NCI-H748 (cell line): ENCODE measurements around the gene LAMA3.
A peak's percentile ranks its signal among the peaks of the same experiment; 100 is the strongest.

Experiments
- DNase-seq: peaks from one replicate; lab custom pipeline; 2025; ENCODE audit not compliant: unreplicated experiment; lab: John Stamatoyannopoulos, UW

The LAMA3 gene

DNA sequence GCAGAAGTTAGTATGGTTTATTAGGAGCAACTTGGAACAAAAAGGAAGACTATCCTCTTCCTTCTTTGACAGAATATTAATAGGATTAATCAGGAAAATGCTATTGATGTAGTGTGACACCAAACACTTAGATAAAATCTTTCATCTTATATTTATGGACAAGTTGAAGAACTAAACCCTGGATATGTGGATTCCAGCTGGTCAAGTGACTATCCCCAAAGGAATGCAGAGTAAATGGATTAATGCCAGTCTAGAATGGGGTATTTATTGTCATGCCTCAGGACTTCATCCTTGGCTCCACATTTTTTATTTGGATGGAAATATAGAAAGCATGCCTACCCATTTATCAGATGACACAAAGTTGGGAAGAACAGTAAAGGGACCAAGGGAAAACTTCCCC is 201.3 kb downstream of the LAMA3 start:
- DNase-seq, result no peak

DNA sequence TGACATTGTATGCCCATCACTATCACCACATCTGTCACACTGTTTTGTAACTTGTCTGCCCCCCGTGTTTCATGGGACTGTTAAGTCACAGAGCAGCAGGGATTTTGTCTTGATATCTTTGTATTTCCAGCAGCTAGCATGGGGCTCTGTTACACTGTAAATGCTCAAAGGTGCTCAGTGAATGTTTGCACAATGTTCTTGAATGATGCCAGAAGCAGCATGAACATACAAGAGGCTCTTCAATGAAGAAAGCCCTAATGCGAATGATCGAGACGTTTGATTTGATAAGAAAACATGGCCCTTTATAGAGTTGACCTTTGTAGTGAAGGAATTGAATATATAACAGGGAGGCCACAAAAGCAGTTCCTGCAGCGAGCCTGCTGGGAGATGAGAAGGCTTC is 204.4 kb downstream of the LAMA3 start:
- DNase-seq, result no peak

DNA sequence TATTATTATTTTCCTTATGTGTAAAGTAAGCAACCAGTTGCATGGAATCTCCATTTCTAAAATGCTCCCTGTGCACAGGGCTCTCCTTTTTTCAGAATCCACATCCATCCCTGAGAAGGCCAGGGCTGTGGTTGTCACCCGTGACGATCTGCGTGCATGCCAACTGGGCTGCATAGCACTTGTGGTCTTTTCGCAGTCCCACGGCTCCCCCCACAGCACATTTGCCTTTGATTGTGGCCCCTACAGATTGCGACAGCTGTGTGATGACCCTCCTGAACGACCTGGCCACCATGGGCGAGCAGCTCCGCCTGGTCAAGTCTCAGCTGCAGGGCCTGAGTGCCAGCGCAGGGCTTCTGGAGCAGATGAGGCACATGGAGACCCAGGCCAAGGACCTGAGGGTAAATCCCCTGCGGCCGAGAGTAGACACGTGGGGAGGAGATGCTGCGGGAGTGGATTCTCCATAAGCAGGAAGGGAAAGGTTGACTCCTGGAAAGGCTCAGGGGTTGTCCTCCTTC is 205.5 kb downstream of the LAMA3 start:
- DNase-seq, result no peak

DNA sequence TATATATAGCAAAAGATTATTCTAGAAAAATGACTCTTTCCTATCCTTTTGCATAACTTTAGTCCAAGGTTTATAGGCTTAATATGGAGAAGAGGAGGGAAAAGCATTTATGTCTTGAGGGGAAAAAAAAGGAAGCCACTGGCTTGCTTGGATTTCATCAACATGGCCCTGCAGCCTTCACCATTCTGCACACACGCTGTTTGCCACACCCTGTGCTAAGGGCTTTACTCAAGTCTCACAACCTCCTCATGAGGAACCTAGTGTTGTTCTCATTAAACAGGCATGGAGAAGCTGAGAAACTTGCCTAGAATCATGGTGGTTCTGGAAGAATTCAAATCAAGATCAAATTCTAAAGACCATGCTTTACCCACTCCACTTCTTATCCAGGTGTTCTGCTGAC is 208.0 kb downstream of the LAMA3 start:
- DNase-seq, result no peak

DNA sequence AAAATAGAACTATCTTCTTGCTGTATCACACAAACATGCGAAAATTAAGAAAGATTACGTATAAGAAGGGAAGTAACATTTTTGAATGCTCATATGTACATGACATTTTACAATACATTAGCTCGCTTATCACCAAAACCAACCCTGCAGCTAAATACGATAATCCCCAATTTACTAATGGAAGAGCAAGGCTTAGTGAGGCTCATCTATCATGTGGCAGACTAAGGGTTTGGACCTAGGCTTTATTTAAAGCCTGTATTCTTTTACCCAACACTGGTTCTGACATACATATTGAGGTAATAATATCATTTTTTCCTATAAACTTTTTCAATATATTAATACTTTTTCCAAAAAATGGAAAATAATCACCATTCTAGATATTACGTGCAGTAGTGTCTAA is 208.5 kb downstream of the LAMA3 start:
- DNase-seq, result no peak

DNA sequence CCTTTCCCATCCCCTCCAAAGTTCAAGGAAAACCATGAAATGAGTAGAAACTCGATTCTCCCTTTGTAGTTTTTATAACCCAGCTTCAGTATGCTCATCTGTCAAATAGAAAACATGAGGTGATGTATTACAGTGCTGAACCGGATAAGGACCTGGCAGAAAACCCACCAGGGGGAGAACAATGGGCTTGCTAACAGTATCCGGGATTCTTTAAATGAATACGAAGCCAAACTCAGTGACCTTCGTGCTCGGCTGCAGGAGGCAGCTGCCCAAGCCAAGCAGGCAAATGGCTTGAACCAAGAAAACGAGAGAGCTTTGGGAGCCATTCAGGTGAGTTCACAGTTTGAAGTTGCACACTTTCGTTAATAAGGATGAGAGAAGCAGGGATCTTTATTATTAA is 211.7 kb downstream of the LAMA3 start:
- DNase-seq, result no peak

DNA sequence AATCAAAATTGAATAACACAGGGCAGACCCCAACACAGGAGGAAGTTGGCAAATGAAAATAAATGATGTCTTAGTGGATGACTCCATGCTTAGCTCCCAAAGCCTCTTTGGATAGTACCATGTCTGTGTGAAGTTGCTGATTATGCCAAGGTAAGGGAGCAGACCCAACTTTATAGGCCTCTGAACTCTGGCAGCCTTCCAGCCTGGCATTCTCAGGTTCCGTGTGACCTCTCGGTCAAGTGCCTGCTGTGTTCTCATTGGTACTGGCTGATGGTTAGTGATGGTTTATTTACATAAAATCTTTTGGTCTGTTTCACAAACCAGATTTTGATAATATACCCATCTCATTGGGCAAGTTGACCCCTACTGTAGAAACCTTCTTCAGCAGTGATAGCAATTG is 213.1 kb downstream of the LAMA3 start:
- DNase-seq, result peak; percentile 44

DNA sequence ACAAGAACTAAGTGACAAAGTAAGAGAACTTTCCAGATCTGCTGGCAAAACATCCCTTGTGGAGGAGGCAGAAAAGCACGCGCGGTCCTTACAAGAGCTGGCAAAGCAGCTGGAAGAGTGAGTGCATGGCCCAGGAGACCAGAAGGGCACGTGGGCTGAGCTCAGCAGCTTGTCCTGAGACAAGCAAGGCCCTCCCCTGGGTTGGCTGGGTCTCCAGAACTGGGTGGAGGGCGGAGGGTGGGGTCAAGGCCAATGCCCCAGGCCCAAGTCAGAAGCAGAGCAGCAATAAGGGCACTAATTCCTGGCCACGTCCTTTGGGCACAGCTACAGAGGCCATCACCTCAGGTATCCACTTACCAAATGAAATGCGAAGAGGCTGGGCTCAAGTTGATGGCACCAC is 214.7 kb downstream of the LAMA3 start:
- no peak for DNase-seq

DNA sequence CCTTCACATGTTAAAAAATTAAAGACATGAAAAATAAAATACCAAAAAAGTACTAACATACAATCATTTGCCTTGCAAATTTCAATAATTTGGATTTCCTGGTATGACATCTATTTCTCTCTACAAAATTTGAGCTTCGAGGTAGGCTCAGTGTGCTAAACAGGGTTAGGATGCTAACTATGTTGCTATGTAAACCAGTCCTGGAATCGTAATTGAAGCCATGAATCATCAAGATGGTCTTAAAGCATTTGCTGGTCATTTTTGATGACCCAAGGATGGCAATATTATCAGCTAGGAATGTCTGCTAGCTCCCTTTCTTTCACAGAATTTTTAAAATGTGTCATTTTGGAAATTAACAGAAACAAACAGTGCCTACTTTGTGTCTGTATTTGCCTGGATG is 217.4 kb downstream of the LAMA3 start:
- no peak for DNase-seq

DNA sequence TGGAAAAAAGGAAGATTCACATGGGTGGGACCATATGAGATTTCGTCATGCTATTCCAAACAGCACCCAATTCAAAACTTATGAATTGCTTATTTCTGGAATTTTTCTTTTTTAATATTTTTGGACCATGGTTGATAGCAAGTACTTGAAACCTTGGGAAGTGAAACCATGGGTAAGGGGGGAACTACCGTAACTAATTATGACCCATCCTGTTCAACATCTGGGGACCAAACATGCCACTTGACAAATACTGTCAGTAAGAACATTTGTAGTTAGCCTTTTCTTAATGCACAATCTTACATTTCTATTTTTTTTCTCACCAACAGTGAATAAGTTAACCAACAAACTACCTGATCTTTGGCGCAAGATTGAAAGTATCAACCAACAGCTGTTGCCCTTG is 219.6 kb downstream of the LAMA3 start:
- no peak for DNase-seq

DNA sequence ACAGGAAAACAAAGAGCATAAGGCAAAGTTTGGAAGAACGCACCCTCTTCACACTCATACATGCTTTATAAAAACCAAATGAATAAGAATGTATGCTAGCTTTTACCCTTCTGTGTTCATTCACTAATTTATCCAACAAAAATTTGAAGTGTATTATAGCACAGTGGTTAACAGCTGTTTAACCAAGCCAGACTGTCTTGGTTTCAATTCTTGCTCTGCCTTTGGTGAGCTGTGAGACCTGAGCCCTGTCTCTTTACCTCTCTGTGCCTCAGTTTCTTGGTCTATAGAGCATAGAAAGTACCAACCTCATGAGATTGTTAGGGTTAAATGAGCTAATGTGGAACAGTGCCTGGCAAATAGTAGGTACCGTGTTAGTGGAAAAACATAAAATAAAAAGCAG is 220.8 kb downstream of the LAMA3 start:
- DNase-seq, result no peak

DNA sequence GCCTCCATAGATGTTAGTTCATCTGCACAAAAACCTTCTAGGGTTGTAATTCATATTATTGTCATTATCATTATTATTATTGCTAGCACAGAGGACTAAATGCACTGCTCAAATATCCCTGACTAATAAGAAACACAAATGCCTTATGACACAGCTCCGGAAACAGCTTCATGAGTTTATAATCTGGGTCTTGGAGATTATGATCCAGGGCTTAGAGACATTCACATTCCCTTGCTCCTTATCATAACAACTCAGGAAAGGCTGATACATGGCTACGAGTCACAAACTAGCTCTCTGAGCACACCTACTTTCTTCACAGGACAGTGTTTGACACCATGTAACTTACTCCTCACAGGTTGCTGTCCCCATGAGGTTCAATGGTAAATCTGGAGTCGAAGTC is 223.1 kb downstream of the LAMA3 start:
- no peak for DNase-seq

DNA sequence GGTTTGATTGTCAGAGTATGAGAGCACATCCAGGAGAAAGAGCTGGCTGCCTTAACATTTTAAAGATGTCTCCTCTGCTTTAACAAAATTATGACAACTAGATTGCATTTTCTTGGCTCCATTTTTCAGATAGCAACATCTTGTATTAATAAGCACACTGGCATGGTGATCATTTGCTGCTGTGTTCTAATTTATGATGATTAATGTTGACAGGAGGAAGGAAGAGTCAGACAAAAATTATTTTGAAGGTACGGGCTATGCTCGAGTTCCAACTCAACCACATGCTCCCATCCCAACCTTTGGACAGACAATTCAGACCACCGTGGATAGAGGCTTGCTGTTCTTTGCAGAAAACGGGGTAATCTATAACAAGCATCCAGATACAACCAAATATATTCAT is 227.1 kb downstream of the LAMA3 start:
- no peak for DNase-seq

DNA sequence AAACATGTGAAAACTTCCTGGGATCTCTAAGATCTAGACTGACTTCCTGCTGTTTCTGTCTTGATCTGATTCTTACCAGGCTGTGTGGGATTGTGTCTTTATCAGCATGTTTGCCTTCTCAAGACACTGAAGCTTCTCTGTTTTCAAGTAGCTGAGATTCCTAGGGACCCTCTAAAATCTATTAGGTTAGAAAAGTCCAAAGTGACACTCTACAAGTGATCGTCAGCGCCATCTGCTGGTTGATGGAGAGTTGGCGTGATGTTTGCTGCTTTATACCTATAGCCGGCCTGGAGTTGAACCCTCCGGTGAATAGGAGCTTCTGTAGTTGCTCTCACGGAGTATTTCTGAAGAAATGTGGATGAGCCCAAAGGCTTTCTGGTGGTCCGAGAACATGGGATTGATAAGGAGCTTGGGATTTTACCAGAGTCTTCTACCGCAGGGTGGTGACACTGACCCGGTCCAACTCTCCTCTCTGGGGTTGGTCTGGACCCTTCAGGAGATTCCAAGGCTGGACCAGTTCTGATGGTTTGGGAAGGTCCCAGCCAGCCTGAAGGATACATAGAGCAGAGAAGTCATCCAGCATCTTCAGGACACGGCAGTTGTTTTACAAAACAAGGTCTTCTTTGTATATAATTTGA is 229.3 kb downstream of the LAMA3 start:
- DNase-seq, result peak; percentile 85

DNA sequence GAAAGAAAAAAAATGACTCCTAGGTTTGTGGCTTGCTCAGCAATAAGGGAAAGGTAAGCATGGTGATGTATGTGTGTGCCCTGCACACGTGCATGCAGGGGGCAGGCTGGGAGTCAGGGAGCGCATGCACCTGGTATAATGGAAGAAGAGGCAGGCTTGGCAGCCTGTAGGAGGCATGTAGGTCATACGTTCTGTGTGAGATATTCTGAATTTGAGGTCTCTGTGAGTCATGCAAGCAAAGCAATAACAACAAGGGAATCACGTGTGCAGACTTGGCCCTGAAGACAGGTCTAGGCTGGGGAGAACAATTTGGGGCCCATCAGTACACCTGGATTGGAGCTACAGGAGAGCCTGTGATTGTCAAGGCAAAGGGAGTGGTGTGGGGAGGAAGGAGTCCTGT is 230.8 kb downstream of the LAMA3 start:
- no peak for DNase-seq

DNA sequence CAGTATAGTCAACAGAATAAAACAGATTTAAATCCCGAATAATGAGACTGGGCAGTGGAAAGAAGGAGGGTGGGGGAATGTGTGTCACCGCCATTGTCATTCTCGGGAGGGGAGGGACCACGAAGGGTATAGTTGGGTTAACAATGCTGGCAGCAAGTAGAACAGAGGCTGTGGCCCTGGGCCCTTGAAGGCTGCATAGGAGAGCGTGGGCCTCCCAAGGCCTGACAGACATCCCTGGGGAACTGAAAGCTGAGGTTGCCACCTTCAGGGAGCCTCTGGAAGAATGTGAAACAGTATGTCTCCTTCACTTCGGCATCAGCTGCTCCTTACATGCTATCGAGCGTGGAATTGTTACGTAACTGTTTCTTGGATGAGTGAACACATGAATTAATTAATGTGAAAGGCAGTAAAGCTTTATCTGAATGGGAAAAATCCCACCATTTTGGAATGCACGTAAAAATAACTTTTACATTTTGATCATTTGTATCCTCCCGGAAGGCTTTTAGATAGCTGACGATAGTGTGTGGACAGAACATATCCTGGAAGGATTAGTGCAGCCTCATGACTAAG is 232.5 kb downstream of the LAMA3 start:
- DNase-seq, result no peak

DNA sequence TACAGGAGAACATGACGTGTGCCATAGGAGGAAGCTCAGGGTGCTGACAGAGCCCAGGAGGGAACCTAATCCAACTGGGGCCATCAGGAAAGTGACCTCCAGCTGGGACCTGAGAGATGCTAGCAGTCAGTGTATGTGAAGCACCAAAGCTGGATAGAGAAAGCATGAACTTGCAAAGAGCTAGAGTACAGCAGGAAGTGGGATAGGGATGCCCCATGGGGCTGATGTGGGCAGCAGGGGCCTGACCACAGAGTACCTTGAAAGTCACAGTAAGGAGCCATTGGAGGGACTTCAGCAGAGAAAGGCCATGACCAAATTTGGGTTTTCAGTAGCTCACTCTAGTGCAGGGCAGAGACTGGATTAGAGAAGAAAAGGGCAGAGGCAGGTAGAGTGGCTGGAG is 233.7 kb downstream of the LAMA3 start:
- peak; percentile 30 for DNase-seq

DNA sequence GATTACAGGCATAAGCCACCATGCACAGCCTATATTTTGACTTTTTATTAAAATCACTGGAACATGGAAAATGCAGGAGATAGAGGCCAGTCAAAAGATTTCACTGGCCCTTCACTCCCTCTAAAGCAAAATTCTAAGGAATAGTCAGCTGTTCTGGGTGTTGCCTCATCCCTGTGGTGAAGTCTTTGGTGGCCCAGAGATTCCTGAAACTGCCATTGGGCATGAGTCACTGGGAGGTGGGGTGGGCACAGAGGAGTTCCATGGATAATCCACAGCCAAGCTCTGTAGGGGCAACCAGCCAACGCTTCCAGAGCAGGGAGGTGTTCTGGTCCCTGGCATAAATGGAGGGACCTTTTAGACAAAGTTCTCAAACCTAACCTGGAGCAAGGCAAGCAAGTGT is 235.6 kb downstream of the LAMA3 start:
- DNase-seq, result no peak

DNA sequence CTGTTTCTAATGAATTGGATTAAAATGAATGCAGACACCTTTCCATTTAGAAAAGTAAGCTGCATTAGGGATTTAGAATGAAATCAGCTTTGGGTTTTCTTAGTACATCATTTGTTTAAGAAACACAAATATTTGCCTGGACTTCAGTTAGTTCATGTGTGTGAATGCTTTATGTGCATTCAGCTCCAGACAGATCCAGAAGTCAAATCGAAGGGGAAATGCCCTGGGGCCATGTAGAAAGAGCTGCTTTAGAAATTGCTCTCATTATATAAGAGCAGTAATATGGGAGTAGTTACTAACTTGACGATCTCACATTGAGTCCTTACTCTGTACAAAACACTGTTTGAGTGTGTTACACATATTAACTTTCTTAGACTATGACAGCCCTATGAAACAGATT is 237.3 kb downstream of the LAMA3 start:
- DNase-seq, result peak; percentile 57

DNA sequence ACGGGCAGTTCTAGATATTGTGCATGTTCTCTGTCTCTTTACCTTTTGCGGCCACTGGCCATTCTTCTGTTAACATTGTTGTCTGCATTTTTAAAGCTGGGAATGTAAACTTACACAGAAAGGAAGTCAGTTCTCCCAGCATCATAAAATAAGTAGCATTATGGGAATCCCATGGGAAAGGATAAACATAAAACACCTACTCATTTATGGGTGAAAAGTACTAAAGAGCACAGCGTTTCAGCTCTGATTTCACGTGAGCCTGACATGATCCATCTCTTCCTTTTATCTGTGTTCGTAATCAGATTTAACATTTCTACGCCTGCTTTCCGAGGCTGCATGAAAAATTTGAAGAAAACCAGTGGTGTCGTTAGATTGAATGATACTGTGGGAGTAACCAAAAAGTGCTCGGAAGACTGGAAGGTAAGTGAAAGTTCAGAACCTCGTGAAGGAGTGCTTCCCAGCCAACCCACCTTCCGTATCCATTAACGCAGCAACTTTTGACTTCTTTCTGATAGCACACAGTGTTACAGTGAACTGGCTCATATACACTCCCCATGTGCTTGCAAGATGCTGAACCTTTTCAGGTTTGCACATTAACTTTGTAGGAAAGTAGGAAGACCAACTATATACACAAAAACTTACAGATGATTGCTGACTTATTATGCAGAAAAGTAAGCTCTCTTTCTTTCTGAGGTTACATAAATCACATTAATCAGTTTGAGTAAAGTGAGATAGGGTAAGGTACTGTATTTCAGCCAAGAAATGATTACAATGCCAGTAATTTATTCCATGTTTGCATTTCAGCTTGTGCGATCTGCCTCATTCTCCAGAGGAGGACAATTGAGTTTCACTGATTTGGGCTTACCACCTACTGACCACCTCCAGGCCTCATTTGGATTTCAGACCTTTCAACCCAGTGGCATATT is 238.8 kb downstream of the LAMA3 start:
- DNase-seq, result peak; percentile 16

DNA sequence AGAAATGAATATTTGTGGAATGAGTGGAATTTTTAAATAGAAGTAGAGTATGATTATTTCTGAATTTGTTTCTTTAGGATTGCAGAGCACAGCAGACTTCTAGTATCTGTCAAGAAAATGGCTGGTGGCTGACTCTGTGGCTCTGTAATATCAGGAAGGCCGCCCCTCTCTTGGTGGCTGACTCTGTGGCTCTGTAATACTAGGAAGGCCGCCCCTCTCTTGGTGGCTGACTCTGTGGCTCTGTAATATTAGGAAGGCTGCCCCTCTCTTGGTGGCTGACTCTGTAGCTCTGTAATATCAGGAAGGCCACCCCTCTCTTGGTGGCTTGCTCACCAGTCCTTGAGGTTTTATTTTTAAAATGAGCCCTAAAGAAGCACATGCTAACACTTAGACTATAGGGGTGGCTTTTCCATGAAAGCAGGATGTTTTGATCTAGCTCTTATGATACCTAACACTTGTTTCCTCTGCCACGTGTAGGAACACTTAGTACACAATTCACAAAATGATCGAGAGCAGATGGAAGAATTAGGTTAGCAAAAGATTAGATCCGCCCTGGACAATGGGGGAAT is 240.2 kb downstream of the LAMA3 start:
- no peak for DNase-seq

DNA sequence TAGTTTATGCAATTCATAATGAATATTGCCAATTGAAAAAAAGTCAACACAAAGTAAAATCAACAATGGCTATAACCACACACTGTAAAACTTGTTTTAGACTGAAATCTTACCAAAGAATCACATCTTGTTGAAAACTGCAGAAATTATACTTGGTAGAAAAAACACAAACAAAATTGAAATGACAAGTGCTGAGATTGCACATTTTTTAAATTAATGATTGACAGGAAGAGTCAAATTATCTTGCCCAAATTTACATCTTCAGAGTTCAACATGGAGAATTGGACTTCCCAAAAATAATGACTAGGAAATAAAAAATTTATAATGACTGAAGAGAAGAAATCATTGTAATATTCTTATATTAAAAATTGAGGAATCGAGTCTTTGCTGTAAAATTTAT is 240.7 kb downstream of the LAMA3 start:
- no peak for DNase-seq
